ENCODE measurements around the gene XRRA1. TPM values are rescaled to one million over a fixed set of nuclear protein-coding genes. Genes with fewer than 3 reads are reported as not detected.

The XRRA1 gene
- total and polyA plus RNA-seq, 8 donors, result 2.1 to 57.7 (median 6.5) TPM

GRCh38 chr11:74957937-74958629, 9.2 kb upstream of the XRRA1 start:
- DNase-seq, result no peak
- intact Hi-C loops (cut with DNase I; ENCODE audit: low total_unique reads), result no loop called here
- H3K27me3 ChIP-seq, result no peaks in the 10 kb centered on the region
- H3K27ac ChIP-seq, result no peak overlapping the region
- 90 to 97% (median 94%) methylated on average over 1 of the region's 1 CpG for WGBS, 5 donors
- H3K9me3 ChIP-seq, result no peaks in the 10 kb centered on the region
- H3K36me3 ChIP-seq, result peaks cover 0 to 14% (median 7%) of the 10 kb centered on the region in 4 donors
- H3K4me3 ChIP-seq, result no peak overlapping the region
- H3K4me1 ChIP-seq, result peaks cover 10 to 82% (median 48%) of the 10 kb centered on the region in 4 donors
- TF ChIP-seq POLR2AphosphoS5 (IDR thresholded peaks at IDR 0.05) (no peak), CTCF (IDR thresholded peaks at IDR 0.05) (no peak), EP300 (IDR thresholded peaks at IDR 0.05) (no peak), POLR2A (IDR thresholded peaks at IDR 0.05) (no peak)

GRCh38 chr11:74956397-74957015, 7.6 kb upstream of the XRRA1 start:
- 45 to 68% (median 55%) methylated on average over 4 of the region's 4 CpGs for WGBS, 5 donors
- Histone ChIP-seq H3K27ac (no peak overlapping the region), H3K27me3 (no peaks in the 10 kb centered on the region), H3K36me3 (peaks cover 0 to 18% (median 12%) of the 10 kb centered on the region in 4 donors), H3K9me3 (no peaks in the 10 kb centered on the region), H3K4me1 (peaks cover 13 to 83% (median 53%) of the 10 kb centered on the region in 4 donors), H3K4me3 (no peak overlapping the region)
- TF ChIP-seq CTCF (IDR thresholded peaks at IDR 0.05) (no peak), POLR2AphosphoS5 (IDR thresholded peaks at IDR 0.05) (no peak), EP300 (IDR thresholded peaks at IDR 0.05) (no peak), POLR2A (IDR thresholded peaks at IDR 0.05) (no peak)
- DNase-seq, result no peak
- intact Hi-C loops (cut with DNase I; ENCODE audit: low total_unique reads), result no loop called here

- peaks cover 0 to 18% (median 9%) of the 10 kb centered on the region in 4 donors for H3K36me3 ChIP-seq
- WGBS, 5 donors, result 85 to 100% (median 93%) methylated on average over 1 of the region's 1 CpG
- H3K27ac ChIP-seq, result peak overlapping the region in 1 of 5 donors; percentile 11
- TF ChIP-seq POLR2AphosphoS5 (IDR thresholded peaks at IDR 0.05) (no peak), POLR2A (IDR thresholded peaks at IDR 0.05) (no peak), EP300 (IDR thresholded peaks at IDR 0.05) (no peak), CTCF (IDR thresholded peaks at IDR 0.05) (no peak)
- no peaks in the 10 kb centered on the region for H3K9me3 ChIP-seq
- no peaks in the 10 kb centered on the region for H3K27me3 ChIP-seq
- no peak for DNase-seq
- H3K4me3 ChIP-seq, result no peak overlapping the region
- intact Hi-C loops (cut with DNase I; ENCODE audit: low total_unique reads), result no loop called here
- peaks cover 31 to 82% (median 62%) of the 10 kb centered on the region in 4 donors for H3K4me1 ChIP-seq
Measured at GRCh38 chr11:74954199-74954598, 5.3 kb upstream of the XRRA1 start.

- no peaks in the 10 kb centered on the region for H3K27me3 ChIP-seq
- intact Hi-C loops (cut with DNase I; ENCODE audit: low total_unique reads), result no loop called here
- no peak for DNase-seq
- H3K4me3 ChIP-seq, result no peak overlapping the region
- H3K4me1 ChIP-seq, result peaks cover 31 to 79% (median 60%) of the 10 kb centered on the region in 4 donors
- peaks cover 0 to 18% (median 9%) of the 10 kb centered on the region in 4 donors for H3K36me3 ChIP-seq
- H3K9me3 ChIP-seq, result no peaks in the 10 kb centered on the region
- 90 to 95% (median 92%) methylated on average over 5 of the region's 5 CpGs for WGBS, 5 donors
- TF ChIP-seq CTCF (IDR thresholded peaks at IDR 0.05), result no peak
- TF ChIP-seq POLR2A (IDR thresholded peaks at IDR 0.05), result no peak
- TF ChIP-seq POLR2AphosphoS5 (IDR thresholded peaks at IDR 0.05), result no peak
- no peak for TF ChIP-seq EP300 (IDR thresholded peaks at IDR 0.05)
- H3K27ac ChIP-seq, result peak overlapping the region in 1 of 5 donors; percentile 11
Measured at GRCh38 chr11:74953451-74953850, 4.6 kb upstream of the XRRA1 start.
